Ascending aorta (tissue), 2 donors: Measurements from ENCODE around the gene AGAP9. TPM values are rescaled to one million over a fixed set of nuclear protein-coding genes. Genes with fewer than 3 reads are reported as not detected.
"Not testable (repeated sequence)": the region's sequence is repeated elsewhere in the genome, so short reads cannot be mapped to it uniquely, and the experiment has no call there.

Experiments used
- DNase-seq, 2 donors: peaks; one replicate each; pipeline ENCODE4 v3.0.0-alpha.2; 2019; ENCODE audit warnings: low spot score in 2 of 2
- H3K27ac ChIP-seq, 2 donors: fragments of 200-600 bp; sonication (generic); one replicate each; pipeline ENCODE4 v1.5.1; 2016 to 2017; ENCODE audit warnings: mild to moderate bottlenecking in 1 of 2
- H3K27me3 ChIP-seq: fragments of 200-600 bp; sonication (generic); one replicate; pipeline ENCODE4 v1.5.1; 2017
- H3K36me3 ChIP-seq, 2 donors: fragments of 200-600 bp; sonication (generic); one replicate each; pipeline ENCODE4 v1.5.1; 2016
- H3K4me1 ChIP-seq, 2 donors: fragments of 200-600 bp; sonication (generic); one replicate each; pipeline ENCODE4 v1.5.1; 2016 to 2017; ENCODE audit warnings: mild to moderate bottlenecking in 1 of 2
- H3K4me3 ChIP-seq, 2 donors: fragments of 200-600 bp; sonication (generic); one replicate each; pipeline ENCODE4 v1.5.1; 2016 to 2017; ENCODE audit warnings: mild to moderate bottlenecking in 1 of 2
- H3K9me3 ChIP-seq, 2 donors: fragments of 200-600 bp; sonication (generic); one replicate each; pipeline ENCODE4 v1.5.1; 2016
- intact Hi-C: fragments of 100-400 bp; cut with DNase I; formaldehyde crosslinking; loops from one replicate; pipeline ENCODE4 v1.15.1; 2023
- total RNA-seq: library from RNA; depleted of rRNA; stranded (reverse); fragments of >200 nt; gene quantifications from one replicate; pipeline ENCODE4 v1.1.0, GENCODE V29; 2016
- TF ChIP-seq, protein P1 (sequence below), 3 experiments: fragments of 200-600 bp in 2 of 3; fragments of 450-650 bp in 1 of 3; sonication (generic) in 2 of 3; IDR thresholded peaks; one replicate each; pipeline ENCODE4 v1.5.1; 2016 to 2019; ENCODE audit warnings: antibody characterized with exemption in 3 of 3, mild to moderate bottlenecking in 1 of 3, moderate library complexity in 1 of 3

AGAP9 gene
- total RNA-seq, 1 donor from 2014 or later, result 8.7 TPM

DNA sequence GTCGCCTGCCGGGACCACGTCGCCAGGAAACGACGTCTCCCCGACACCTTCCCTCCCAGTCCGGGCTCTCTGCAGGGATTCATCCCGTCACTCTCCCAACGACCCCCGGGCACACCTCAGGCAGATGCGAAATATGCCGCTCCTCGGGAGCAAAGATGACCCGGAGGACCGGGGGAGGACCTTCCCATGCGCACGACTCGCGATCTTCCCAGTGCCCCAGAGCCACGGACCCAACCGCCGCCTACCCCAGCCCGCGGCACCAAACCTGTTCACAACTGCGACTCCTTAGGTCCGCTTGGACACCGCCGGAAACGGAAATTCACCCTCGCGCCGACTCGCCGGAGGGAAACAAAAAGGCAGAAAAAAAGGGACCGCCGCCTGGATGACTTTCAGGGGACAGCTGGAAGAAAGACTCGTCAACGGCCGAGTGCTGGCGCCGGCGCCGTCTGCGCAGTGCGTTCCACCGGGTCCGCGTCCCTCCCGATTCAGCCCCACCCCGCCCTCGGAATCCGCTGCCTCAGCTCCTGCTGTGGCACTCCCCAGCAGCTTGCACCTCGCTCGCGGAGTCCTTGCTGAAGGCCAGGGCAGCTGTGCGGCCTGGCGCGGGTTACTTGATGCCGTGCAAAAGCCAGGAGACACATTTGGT lies 29.9 kb upstream of the AGAP9 start:
- H3K36me3 ChIP-seq, H3K9me3 ChIP-seq, intact Hi-C loops, H3K4me1 ChIP-seq, H3K27me3 ChIP-seq: not testable (repeated sequence)
- peak overlapping the region; percentile 72 to 80 for H3K4me3 ChIP-seq
- peak in 1 of 2 donors; percentile 90 for DNase-seq
- H3K27ac ChIP-seq, result peak overlapping the region; percentile 79 to 83

DNA sequence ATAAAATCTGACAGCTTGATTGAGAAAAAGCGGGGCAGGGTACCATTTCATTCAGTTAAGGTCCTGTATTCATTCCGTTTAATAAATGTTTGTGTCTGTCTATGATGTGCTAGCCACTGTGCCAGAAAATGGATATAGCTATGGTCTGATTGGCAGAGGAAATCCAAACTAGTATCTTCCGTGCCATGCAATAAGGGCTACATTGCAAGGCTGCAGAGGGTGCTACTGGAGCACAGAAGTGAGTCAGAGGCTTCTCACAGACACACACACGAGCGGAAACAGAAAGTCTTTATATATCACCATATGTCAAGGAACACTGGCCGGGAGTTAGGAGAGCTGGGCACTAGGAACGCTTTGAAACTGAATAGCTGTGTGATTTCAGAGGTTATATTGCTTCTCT lies 29.3 kb upstream of the AGAP9 start:
- H3K9me3 ChIP-seq, intact Hi-C loops, DNase-seq, H3K4me1 ChIP-seq, H3K36me3 ChIP-seq, H3K27me3 ChIP-seq: not testable (repeated sequence)
- H3K27ac ChIP-seq, result peak overlapping the region; percentile 79 to 83
- peak overlapping the region; percentile 72 to 80 for H3K4me3 ChIP-seq
- TF ChIP-seq, protein P1, sequence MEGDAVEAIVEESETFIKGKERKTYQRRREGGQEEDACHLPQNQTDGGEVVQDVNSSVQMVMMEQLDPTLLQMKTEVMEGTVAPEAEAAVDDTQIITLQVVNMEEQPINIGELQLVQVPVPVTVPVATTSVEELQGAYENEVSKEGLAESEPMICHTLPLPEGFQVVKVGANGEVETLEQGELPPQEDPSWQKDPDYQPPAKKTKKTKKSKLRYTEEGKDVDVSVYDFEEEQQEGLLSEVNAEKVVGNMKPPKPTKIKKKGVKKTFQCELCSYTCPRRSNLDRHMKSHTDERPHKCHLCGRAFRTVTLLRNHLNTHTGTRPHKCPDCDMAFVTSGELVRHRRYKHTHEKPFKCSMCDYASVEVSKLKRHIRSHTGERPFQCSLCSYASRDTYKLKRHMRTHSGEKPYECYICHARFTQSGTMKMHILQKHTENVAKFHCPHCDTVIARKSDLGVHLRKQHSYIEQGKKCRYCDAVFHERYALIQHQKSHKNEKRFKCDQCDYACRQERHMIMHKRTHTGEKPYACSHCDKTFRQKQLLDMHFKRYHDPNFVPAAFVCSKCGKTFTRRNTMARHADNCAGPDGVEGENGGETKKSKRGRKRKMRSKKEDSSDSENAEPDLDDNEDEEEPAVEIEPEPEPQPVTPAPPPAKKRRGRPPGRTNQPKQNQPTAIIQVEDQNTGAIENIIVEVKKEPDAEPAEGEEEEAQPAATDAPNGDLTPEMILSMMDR (IDR thresholded peaks at IDR 0.05), result peak in 1 of 3 experiments; percentile 42

DNA sequence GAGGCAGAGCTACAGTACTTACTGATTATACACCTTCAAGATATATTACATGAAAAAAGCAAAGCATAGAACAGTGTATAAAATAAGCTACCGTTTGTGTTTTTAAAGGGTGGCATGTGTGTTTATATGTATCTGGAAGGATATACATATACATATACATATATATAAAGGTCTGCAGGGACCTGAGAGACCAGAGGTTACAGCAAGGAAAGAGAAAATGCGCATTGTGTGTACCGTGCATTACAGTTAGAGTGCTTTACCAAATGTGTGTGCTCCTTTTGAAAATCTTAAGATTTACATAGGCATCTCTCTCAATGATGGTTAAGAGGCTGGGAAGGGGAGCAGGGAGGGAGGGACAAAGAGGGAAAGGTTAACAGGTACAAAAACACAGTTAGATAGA lies 23.8 kb upstream of the AGAP9 start:
- H3K27me3 ChIP-seq, H3K27ac ChIP-seq, H3K9me3 ChIP-seq, H3K36me3 ChIP-seq, H3K4me3 ChIP-seq, intact Hi-C loops, DNase-seq, H3K4me1 ChIP-seq: not testable (repeated sequence)

DNA sequence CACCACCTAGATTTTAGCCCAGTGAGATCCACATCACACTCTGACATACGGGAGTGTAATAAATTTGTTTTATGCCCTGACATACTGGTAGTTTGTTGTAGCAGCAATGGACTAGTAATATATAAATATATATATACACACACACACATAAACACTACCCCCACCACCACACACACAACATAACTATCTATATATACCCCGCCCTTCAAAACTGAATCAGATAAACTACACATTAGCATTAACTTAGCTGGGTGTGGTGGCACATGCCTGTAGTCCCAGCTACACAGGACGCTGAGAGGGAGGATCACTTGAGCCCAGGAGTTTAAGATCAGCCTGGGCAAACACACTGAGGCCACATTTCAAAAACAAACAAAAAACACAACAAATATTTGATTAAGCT lies 13.0 kb upstream of the AGAP9 start:
- DNase-seq, H3K4me1 ChIP-seq, H3K27ac ChIP-seq, H3K4me3 ChIP-seq, H3K27me3 ChIP-seq, intact Hi-C loops, H3K36me3 ChIP-seq, H3K9me3 ChIP-seq: not testable (repeated sequence)

DNA sequence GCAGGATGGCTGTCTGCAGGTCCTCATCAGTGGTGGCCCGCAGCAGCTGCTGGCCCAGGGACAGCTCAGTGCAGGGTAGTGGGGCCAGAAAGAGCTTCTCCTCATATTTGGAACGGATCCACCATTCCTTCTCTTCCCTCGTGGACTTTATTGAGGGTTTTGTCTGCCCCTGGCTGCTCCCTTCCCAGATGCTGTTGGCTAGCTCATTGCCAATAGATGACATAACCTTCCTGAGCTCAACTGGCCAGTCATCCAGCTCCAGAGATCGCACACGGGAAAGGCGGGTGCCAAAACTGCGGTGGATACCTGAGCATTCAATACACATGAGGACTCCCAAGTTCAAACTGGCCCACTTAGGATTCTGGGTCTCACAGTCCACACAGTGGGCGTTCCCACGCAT lies 21.1 kb downstream of the AGAP9 start:
- not testable (repeated sequence) for H3K27me3 ChIP-seq

DNA sequence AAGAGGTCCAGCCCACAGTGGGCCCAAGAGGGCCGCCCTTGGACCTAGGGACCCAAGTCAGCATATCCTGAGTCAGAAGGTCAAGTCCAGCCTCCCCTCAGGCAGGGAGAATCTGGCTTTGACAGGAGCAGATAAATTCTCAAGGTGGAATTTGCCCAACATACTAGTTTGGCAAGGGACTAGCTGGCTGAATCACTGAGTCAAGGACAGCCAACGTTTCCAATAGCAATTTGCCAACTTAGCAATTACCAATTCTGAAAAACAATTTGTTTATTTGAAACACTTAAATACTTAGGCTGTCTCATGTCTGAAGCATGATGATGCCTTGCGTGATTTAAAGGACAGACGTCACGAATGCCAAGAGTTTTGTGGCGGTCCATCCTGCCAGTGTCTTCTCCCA lies 29.2 kb downstream of the AGAP9 start:
- H3K4me3 ChIP-seq, H3K27me3 ChIP-seq, H3K4me1 ChIP-seq, intact Hi-C loops, DNase-seq, H3K36me3 ChIP-seq, H3K27ac ChIP-seq, H3K9me3 ChIP-seq: not testable (repeated sequence)

More for the DNA sequence above, 21.1 kb downstream of the AGAP9 start:
- intact Hi-C loops, DNase-seq, H3K4me1 ChIP-seq, H3K36me3 ChIP-seq, H3K27ac ChIP-seq, H3K4me3 ChIP-seq, H3K9me3 ChIP-seq: not testable (repeated sequence)

DNA sequence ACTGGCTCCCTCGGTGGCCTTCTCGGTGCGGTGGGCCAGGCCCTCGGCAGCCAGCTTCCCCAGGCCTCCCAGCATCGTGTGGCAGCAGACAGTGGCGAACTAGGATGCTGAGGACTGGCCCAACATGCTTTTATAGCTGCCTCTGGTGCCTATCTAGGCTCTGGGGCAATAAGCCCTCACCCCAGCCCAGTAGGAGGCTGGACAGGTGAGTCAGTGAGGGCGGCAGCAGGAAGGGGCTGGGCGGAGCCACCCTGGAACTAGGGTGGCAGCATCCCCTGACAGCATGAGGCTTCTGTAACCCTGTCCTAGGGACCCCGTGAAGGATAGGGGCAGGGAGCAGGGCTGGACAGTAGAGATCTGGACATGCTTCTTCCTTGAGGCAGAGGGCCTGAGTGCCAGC lies 31.8 kb downstream of the AGAP9 start, which contains the start of gene FAM25G:
TSS of gene FAM25G (minus strand) at position 101 of the 400 bp plus-strand sequence. CDS start at position 75, 26 bp downstream.
- H3K27ac ChIP-seq, H3K4me1 ChIP-seq, DNase-seq, H3K9me3 ChIP-seq, H3K36me3 ChIP-seq, H3K4me3 ChIP-seq, intact Hi-C loops, H3K27me3 ChIP-seq: not testable (repeated sequence)

DNA sequence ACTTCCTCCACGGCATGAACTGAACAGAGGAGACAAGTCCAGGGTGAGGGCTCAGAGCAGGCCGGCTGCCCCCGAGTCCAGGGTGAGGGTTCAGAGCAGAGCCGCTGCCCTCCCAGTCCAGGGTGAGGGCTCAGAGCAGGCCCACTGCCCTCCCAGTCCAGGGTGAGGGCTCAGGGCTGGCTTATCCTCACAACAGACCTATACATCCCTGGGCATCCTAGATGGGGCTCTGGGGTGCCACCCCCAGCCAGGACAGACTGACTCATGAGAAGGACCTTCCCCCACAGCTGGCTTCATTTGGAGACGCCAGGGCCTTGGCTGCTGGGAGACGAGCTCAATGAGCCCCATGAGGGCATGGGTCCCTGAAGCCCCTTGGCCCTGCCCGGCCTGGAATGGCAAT lies 33.8 kb downstream of the AGAP9 start:
- H3K27me3 ChIP-seq, DNase-seq, H3K36me3 ChIP-seq, intact Hi-C loops, H3K27ac ChIP-seq, H3K9me3 ChIP-seq, H3K4me3 ChIP-seq, H3K4me1 ChIP-seq: not testable (repeated sequence)

DNA sequence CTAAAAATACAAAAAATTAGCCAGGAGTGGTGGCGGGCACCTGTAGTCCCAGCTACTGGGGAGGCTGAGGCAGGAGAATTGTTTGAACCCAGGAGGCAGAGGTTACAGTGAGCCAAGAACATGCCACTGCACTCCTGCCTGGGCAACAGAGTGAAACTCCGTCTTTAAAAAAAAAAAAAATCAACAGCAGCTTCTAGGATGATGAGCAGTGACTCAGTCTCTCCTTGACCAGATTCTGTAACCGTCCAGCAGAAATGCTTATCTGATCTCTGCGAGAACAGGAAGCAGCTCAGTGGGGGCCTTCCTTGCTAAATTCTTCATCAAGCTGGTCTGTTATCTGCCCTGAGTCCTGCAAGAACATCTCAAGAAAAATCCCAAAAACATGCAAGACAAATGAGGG lies 37.5 kb downstream of the AGAP9 start:
- H3K9me3 ChIP-seq, intact Hi-C loops, H3K27ac ChIP-seq, H3K4me1 ChIP-seq, H3K4me3 ChIP-seq, H3K36me3 ChIP-seq, H3K27me3 ChIP-seq, DNase-seq: not testable (repeated sequence)

DNA sequence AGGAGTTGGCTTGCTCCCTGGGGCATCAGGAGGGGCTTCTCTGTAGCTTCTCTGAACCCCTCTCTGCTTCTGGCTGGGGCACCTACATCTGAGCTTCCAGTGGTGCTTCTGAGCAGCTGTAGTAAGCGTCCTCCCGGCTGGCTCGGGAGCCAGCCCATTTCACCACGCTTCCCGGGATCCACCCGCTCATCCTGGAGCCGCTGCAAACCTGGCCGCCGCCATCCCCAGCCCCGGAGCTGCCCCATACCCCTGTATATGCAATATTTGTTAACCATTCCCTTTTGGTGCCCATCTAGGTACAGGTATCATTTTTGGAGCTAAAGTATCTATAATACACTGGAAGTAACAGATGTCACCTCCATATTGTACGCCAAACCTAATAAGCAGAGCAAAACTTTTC lies 38.7 kb downstream of the AGAP9 start:
- H3K9me3 ChIP-seq, H3K27ac ChIP-seq, H3K27me3 ChIP-seq, H3K4me3 ChIP-seq, H3K4me1 ChIP-seq, DNase-seq, H3K36me3 ChIP-seq, intact Hi-C loops: not testable (repeated sequence)

DNA sequence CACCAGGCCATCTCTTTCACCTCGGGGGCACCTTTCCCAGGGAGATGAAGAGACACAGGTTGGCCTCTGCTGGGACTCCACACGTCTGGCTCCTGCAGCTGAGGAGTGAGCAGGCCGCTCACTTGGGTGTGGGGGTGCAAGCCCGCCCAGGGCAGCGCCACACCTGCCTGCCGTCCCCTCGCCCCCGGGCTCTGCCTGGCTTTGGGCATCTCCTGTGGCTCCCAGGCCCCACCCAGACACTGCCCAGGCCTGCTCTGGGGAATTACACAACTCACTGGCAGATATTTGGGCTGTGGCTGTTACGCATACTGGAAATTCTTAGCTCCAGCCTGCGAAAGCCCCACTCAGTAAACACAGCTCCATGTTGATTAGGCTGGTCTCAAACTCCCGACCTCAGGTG lies 39.5 kb downstream of the AGAP9 start, which contains the start of gene ANXA8:
TSS of gene ANXA8 (minus strand) at position 193 of the 400 bp plus-strand sequence. CDS start at position 11, 182 bp downstream.
- H3K4me1 ChIP-seq, H3K36me3 ChIP-seq, intact Hi-C loops, H3K9me3 ChIP-seq, DNase-seq, H3K27me3 ChIP-seq, H3K27ac ChIP-seq, H3K4me3 ChIP-seq: not testable (repeated sequence)

DNA sequence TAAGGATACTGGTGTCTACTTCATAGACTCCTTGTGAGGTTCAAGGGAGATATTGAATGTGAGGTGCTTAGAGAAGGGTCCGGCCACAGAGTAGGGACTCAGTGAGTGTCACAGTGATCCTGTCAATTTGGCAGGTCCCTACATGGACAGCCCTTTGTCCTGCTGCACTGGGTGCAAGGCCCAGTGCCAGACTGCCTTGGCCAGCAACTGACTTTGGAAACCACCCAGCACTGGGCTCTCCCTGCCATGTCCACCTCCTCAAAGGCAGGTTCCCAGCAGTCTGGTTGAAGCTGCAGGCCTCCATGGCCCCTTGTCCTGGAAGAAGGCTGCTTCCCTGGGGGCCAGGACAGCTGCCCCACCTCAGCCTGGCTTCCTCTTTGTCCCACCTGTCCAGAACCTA lies 41.1 kb downstream of the AGAP9 start:
- intact Hi-C loops, H3K9me3 ChIP-seq, H3K36me3 ChIP-seq, H3K4me3 ChIP-seq, H3K27me3 ChIP-seq, H3K27ac ChIP-seq, H3K4me1 ChIP-seq, DNase-seq: not testable (repeated sequence)

DNA sequence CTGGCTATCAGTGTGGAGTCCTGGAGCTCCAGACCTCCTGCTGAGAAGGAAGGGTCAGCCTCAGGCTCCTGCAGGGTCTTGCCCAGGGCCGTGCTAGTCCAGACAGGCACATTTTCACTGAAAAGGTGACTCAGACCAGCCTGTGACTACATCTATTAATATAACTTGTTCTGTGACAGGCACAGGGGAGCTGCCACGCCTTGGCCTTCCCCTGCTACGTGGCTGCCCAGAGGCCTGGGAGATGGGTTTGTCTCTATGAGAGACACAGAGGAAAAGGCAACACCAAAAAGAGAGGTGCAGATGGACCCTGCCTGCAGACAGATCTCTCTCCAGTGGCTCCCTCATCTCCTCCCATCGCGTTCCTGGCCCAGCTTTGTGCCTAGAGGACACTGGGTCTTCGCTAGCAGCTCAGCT lies 41.7 kb downstream of the AGAP9 start:
- H3K36me3 ChIP-seq, DNase-seq, H3K4me1 ChIP-seq, H3K27me3 ChIP-seq, H3K9me3 ChIP-seq, intact Hi-C loops, H3K4me3 ChIP-seq, H3K27ac ChIP-seq: not testable (repeated sequence)
